ENCODE results near the gene FBXW8. TPM values are rescaled to one million over a fixed set of nuclear protein-coding genes. Genes with fewer than 3 reads are reported as not detected.

FBXW8 gene
- total RNA-seq, 1 donor from 2014 or later = 28.2 TPM

- no peak for TF ChIP-seq CTCF (conservative IDR thresholded peaks at IDR 0.05)
- H3K27me3 Mint-ChIP-seq = peaks cover 5% of the 10 kb centered on the region
- H3K27ac Mint-ChIP-seq = no peak overlapping the region
- peaks cover 3% of the 10 kb centered on the region for H3K36me3 Mint-ChIP-seq
- H3K9me3 Mint-ChIP-seq = no peaks in the 10 kb centered on the region
- no peak for DNase-seq (ENCODE audit: extremely low spot score, unreplicated experiment)
- peaks cover 23% of the 10 kb centered on the region for H3K4me1 Mint-ChIP-seq (ENCODE audit: unreplicated experiment)
- no peak overlapping the region for H3K4me3 Mint-ChIP-seq
Observed at GRCh38 chr12:117035287-117035686, 124.5 kb downstream of the FBXW8 start.

- no peak overlapping the region for H3K27ac Mint-ChIP-seq
- no peak for DNase-seq (ENCODE audit: extremely low spot score, unreplicated experiment)
- TF ChIP-seq CTCF (conservative IDR thresholded peaks at IDR 0.05) = no peak
- no peak overlapping the region for H3K4me3 Mint-ChIP-seq
- no peaks in the 10 kb centered on the region for H3K9me3 Mint-ChIP-seq
- H3K27me3 Mint-ChIP-seq = peaks cover 5% of the 10 kb centered on the region
- peaks cover 2% of the 10 kb centered on the region for H3K36me3 Mint-ChIP-seq
- H3K4me1 Mint-ChIP-seq (ENCODE audit: unreplicated experiment) = peaks cover 26% of the 10 kb centered on the region
Observed at GRCh38 chr12:117036046-117036445, 125.3 kb downstream of the FBXW8 start.

GRCh38 chr12:117036547-117036946, 125.8 kb downstream of the FBXW8 start:
- no peak for TF ChIP-seq CTCF (conservative IDR thresholded peaks at IDR 0.05)
- H3K4me1 Mint-ChIP-seq (ENCODE audit: unreplicated experiment) = peaks cover 26% of the 10 kb centered on the region
- no peak overlapping the region for H3K27ac Mint-ChIP-seq
- no peaks in the 10 kb centered on the region for H3K9me3 Mint-ChIP-seq
- peaks cover 5% of the 10 kb centered on the region for H3K27me3 Mint-ChIP-seq
- H3K4me3 Mint-ChIP-seq = no peak overlapping the region
- H3K36me3 Mint-ChIP-seq = no peaks in the 10 kb centered on the region
- DNase-seq (ENCODE audit: extremely low spot score, unreplicated experiment) = no peak

GRCh38 chr12:117037289-117038022, 126.7 kb downstream of the FBXW8 start:
- peaks cover 28% of the 10 kb centered on the region for H3K4me1 Mint-ChIP-seq (ENCODE audit: unreplicated experiment)
- no peaks in the 10 kb centered on the region for H3K36me3 Mint-ChIP-seq
- DNase-seq (ENCODE audit: extremely low spot score, unreplicated experiment) = no peak
- peaks cover 5% of the 10 kb centered on the region for H3K27me3 Mint-ChIP-seq
- peak overlapping the region; percentile 43 for H3K27ac Mint-ChIP-seq
- TF ChIP-seq CTCF (conservative IDR thresholded peaks at IDR 0.05) = no peak
- no peaks in the 10 kb centered on the region for H3K9me3 Mint-ChIP-seq
- H3K4me3 Mint-ChIP-seq = no peak overlapping the region

- Mint-ChIP-seq H3K4me3 (no peak overlapping the region), H3K4me1 (ENCODE audit: unreplicated experiment) (peaks cover 32% of the 10 kb centered on the region), H3K27me3 (peaks cover 5% of the 10 kb centered on the region), H3K9me3 (no peaks in the 10 kb centered on the region), H3K27ac (no peak overlapping the region), H3K36me3 (no peaks in the 10 kb centered on the region)
- no peak for TF ChIP-seq CTCF (conservative IDR thresholded peaks at IDR 0.05)
- no peak for DNase-seq (ENCODE audit: extremely low spot score, unreplicated experiment)
Observed at GRCh38 chr12:117038023-117038680, 127.4 kb downstream of the FBXW8 start.
